B cell (primary cell): ENCODE data around the gene DUSP15. TPM values are rescaled to one million over a fixed set of nuclear protein-coding genes. Genes with fewer than 3 reads are reported as not detected.

Experiments
- ATAC-seq: fragments of 200-7000 bp; cut with Tn5 transposase; one replicate; pipeline ENCODE4 v1.10.0; 2021; ENCODE audit warnings: low read depth, mild to moderate bottlenecking, moderate number of reproducible peaks, moderate library complexity
- CTCF ChIA-PET: fragments of 350-600 bp; sonication (Branson Sonifier 250); formaldehyde crosslinking; loops from one replicate; lab custom pipeline; 2021; ENCODE audit warnings: antibody characterized with exemption, inconsistent platforms; lab: Charles Lee
- POLR2A ChIA-PET: fragments of 350-600 bp; sonication (Branson Sonifier 250); formaldehyde crosslinking; loops from one replicate; lab custom pipeline; 2021; ENCODE audit warnings: antibody characterized with exemption; lab: Charles Lee
- DNase-seq: peaks from one replicate; pipeline ENCODE4 v3.0.0; 2013
- H2AFZ ChIP-seq: 2 replicates; pipeline ENCODE4 v1.6.1; 2012; ENCODE audit warnings: mild to moderate bottlenecking, low read depth, low read length; ENCODE audit not compliant: insufficient read depth, poor library complexity, severe bottlenecking
- H3K27ac ChIP-seq, 2 donors: 1 replicate in 1 of 2; 2 replicates in 1 of 2; pipeline ENCODE4 v1.5.1; 2012 to 2013; ENCODE audit warnings: low read length in 2 of 2, mild to moderate bottlenecking in 2 of 2, moderate library complexity in 1 of 2
- H3K27me3 ChIP-seq, 4 experiments: fragments of 200-600 bp in 1 of 4; sonication (generic) in 1 of 4; replicated peaks in 1 of 4; 1 replicate in 2 of 4; 2 replicates in 2 of 4; pipeline versions ENCODE4 v1.6.1 to v1.7.0; 2013 to 2016; ENCODE audit warnings: low read length in 3 of 4, mild to moderate bottlenecking in 2 of 4, mixed read lengths in 1 of 4, moderate library complexity in 1 of 4; ENCODE audit not compliant: insufficient read depth in 4 of 4, control insufficient read depth in 3 of 4; ENCODE audit errors: control extremely low read depth in 1 of 4
- H3K36me3 ChIP-seq, 2 experiments: replicated peaks in 1 of 2; 1 replicate in 1 of 2; 2 replicates in 1 of 2; pipeline versions ENCODE4 v1.6.1 to v1.7.1; 2013; ENCODE audit warnings: low read length in 1 of 2; ENCODE audit not compliant: insufficient read depth in 2 of 2, control insufficient read depth in 1 of 2; ENCODE audit errors: control extremely low read depth in 1 of 2, extremely low read depth in 1 of 2
- H3K4me1 ChIP-seq, 2 donors: fragments of 200-600 bp in 1 of 2; sonication (generic) in 1 of 2; 1 replicate in 1 of 2; 2 replicates in 1 of 2; pipeline versions ENCODE4 v1.5.1 to v1.6.1; 2013 to 2017; ENCODE audit warnings: low read length in 2 of 2; ENCODE audit not compliant: control insufficient read depth in 2 of 2, insufficient read depth in 2 of 2
- H3K4me2 ChIP-seq: replicated peaks from 2 replicates; pipeline ENCODE3; 2012; ENCODE audit warnings: mild to moderate bottlenecking, low read depth, low read length; ENCODE audit not compliant: poor library complexity, severe bottlenecking
- H3K4me3 ChIP-seq, 5 experiments: fragments of 200-600 bp in 1 of 5; sonication (generic) in 1 of 5; 1 replicate in 3 of 5; 2 replicates in 2 of 5; pipeline versions ENCODE4 v1.5.1 to v1.7.0; 2011 to 2016; ENCODE audit warnings: low read length in 4 of 5, mild to moderate bottlenecking in 4 of 5, low read depth in 2 of 5, control low read depth in 1 of 5, moderate library complexity in 1 of 5; ENCODE audit not compliant: insufficient read depth in 1 of 5; ENCODE audit errors: control extremely low read depth in 1 of 5, extremely low read depth in 1 of 5
- H3K79me2 ChIP-seq: fragments of 200-600 bp; sonication (generic); one replicate; pipeline ENCODE4 v1.6.0; 2016; ENCODE audit warnings: low read length; ENCODE audit not compliant: control insufficient read depth, insufficient read depth
- H3K9ac ChIP-seq: fragments of 200-600 bp; sonication (generic); 2 replicates; pipeline ENCODE4 v1.6.1; 2017; ENCODE audit warnings: mild to moderate bottlenecking, low read length, moderate library complexity
- H3K9me3 ChIP-seq, 3 donors: one replicate each; pipeline versions ENCODE4 v1.6.1 to v1.7.1; 2013; ENCODE audit warnings: low read length in 2 of 3; ENCODE audit not compliant: control insufficient read depth in 2 of 3, insufficient read depth in 1 of 3; ENCODE audit errors: control extremely low read depth in 1 of 3
- H4K20me1 ChIP-seq: 2 replicates; pipeline ENCODE4 v1.6.0; 2012; ENCODE audit warnings: mild to moderate bottlenecking, low read length; ENCODE audit not compliant: insufficient read depth, control insufficient read depth, poor library complexity, severe bottlenecking
- H3K27ac Mint-ChIP-seq: one replicate; pipeline ENCODE4 v1.8.0; 2021; ENCODE audit warnings: mixed read lengths
- H3K27me3 Mint-ChIP-seq: one replicate; pipeline ENCODE4 v1.8.0; 2021; ENCODE audit warnings: mixed read lengths
- H3K4me1 Mint-ChIP-seq: one replicate; pipeline ENCODE4 v1.8.0; 2021; ENCODE audit warnings: mixed read lengths
- H3K4me3 Mint-ChIP-seq: one replicate; pipeline ENCODE4 v1.8.0; 2021; ENCODE audit warnings: mixed read lengths
- H3K9me3 Mint-ChIP-seq: one replicate; pipeline ENCODE4 v1.8.0; 2022; ENCODE audit warnings: mixed read lengths; ENCODE audit not compliant: insufficient read depth
- CTCF ChIP-seq: fragments of 200-600 bp; IDR thresholded peaks from one replicate; pipeline ENCODE4 v1.8.0; 2022; ENCODE audit warnings: antibody characterized with exemption, mild to moderate bottlenecking
- EZH2 ChIP-seq: IDR thresholded peaks from 2 replicates; pipeline ENCODE4 v1.6.1; 2012; ENCODE audit warnings: borderline replicate concordance, low read depth, mild to moderate bottlenecking, moderate library complexity, low read length; ENCODE audit not compliant: insufficient read depth, poor library complexity, severe bottlenecking
- WGBS: methylation state at CpG from one replicate; pipeline ENCODE4 v1.1.5; 2013; ENCODE audit warnings: missing lambda C conversion rate; ENCODE audit not compliant: insufficient coverage; 5-methylcytosine and 5-hydroxymethylcytosine counted together
- intact Hi-C: fragments of 100-400 bp; cut with micrococcal nuclease; formaldehyde crosslinking; loops from one replicate; pipeline ENCODE4 v1.10.0; 2022
- polyA plus RNA-seq: library from polyadenylated mRNA; depleted of rRNA; stranded (reverse); fragments of >200 nt; gene quantifications from 2 replicates; pipeline ENCODE4 v1.2.3, GENCODE V29; 2012
- total RNA-seq, 2 donors: library from RNA; stranded (reverse); fragments of 120-200 nt in 1 of 2; gene quantifications; 1 replicate in 1 of 2; 2 replicates in 1 of 2; pipeline versions ENCODE4 v1.2.3 to v1.2.4, GENCODE V29; 2013 to 2022

DUSP15 gene
- total and polyA plus RNA-seq, 2 donors (not counting 1 experiment from before 2014, with no cell fraction given) = 0.78 to 3.3 TPM

- Mint-ChIP-seq H3K27me3 (no peaks in the 10 kb centered on the region), H3K4me1 (peaks cover 7% of the 10 kb centered on the region), H3K9me3 (no peaks in the 10 kb centered on the region), H3K27ac (no peak overlapping the region), H3K4me3 (no peak overlapping the region)
- POLR2A ChIA-PET = no interaction called here
- TF ChIP-seq EZH2 (no peak), CTCF (no peak)
- no peak overlapping the region for H3K9ac ChIP-seq
- no peak overlapping the region for H3K4me3 ChIP-seq
- no peaks in the 10 kb centered on the region for H3K36me3 ChIP-seq
- H2AFZ ChIP-seq = no peak overlapping the region
- WGBS = 95% methylated on average over 6 of the region's 8 CpGs
- ATAC-seq (no peak), DNase-seq (no peak)
- no peak overlapping the region for H3K27ac ChIP-seq
- intact Hi-C loops = no loop called here
- CTCF ChIA-PET = interaction anchor here (0.6 to 1.1 kb wide), 2 partner anchors 40 to 200 kb away, joined by 3 read pairs; no protein-coding TSS in a partner anchor
- H3K4me1 ChIP-seq = peaks cover 10 to 12% of the 10 kb centered on the region in 2 donors
- no peak overlapping the region for H3K4me2 ChIP-seq
- no peaks in the 10 kb centered on the region for H4K20me1 ChIP-seq
- peaks cover 0 to 4% (median 0%) of the 10 kb centered on the region in 3 donors for H3K9me3 ChIP-seq
- H3K27me3 ChIP-seq = no peaks in the 10 kb centered on the region
- no peaks in the 10 kb centered on the region for H3K79me2 ChIP-seq
These were observed 20.3 kb upstream of the DUSP15 start for GRCh38 chr20:31890646-31891045.

GRCh38 chr20:31883829-31884228, 13.5 kb upstream of the DUSP15 start:
- peaks cover 13% of the 10 kb centered on the region for H3K4me1 Mint-ChIP-seq
- Histone ChIP-seq H3K9ac (no peak overlapping the region), H4K20me1 (no peaks in the 10 kb centered on the region), H3K9me3 (no peaks in the 10 kb centered on the region), H3K4me1 (peaks cover 8 to 11% of the 10 kb centered on the region in 2 donors), H2AFZ (no peak overlapping the region), H3K4me3 (no peak overlapping the region), H3K79me2 (no peaks in the 10 kb centered on the region), H3K4me2 (no peak overlapping the region), H3K27ac (no peak overlapping the region), H3K27me3 (no peaks in the 10 kb centered on the region), H3K36me3 (no peaks in the 10 kb centered on the region)
- no peak for TF ChIP-seq CTCF
- POLR2A ChIA-PET = no interaction called here
- no peak for ATAC-seq
- intact Hi-C loops = no loop called here
- H3K27ac Mint-ChIP-seq = no peak overlapping the region
- H3K9me3 Mint-ChIP-seq = no peaks in the 10 kb centered on the region
- CTCF ChIA-PET = no interaction called here
- H3K27me3 Mint-ChIP-seq = no peaks in the 10 kb centered on the region
- H3K4me3 Mint-ChIP-seq = no peak overlapping the region
- no peak for DNase-seq
